A549 (cell line): ENCODE results near the gene KAT6B.

ENCODE experiments used
- JUN ChIP-seq, 2 experiments: fragments of >200 bp; sonication (Bioruptor Twin); formaldehyde crosslinking; IDR thresholded peaks; 2 replicates in 1 of 2; 3 replicates in 1 of 2; pipeline ENCODE4 v1.6.1; 2016 to 2017
- KDM1A ChIP-seq: fragments of 200-600 bp; sonication (generic); IDR thresholded peaks from 2 replicates; pipeline ENCODE4 v1.6.1; 2016; ENCODE audit warnings: low read depth, mild to moderate bottlenecking
- TF ChIP-seq, protein P1 (sequence below): IDR thresholded peaks from 2 replicates; pipeline ENCODE4 v1.6.1; 2012; ENCODE audit warnings: low read depth, borderline replicate concordance

DNA sequence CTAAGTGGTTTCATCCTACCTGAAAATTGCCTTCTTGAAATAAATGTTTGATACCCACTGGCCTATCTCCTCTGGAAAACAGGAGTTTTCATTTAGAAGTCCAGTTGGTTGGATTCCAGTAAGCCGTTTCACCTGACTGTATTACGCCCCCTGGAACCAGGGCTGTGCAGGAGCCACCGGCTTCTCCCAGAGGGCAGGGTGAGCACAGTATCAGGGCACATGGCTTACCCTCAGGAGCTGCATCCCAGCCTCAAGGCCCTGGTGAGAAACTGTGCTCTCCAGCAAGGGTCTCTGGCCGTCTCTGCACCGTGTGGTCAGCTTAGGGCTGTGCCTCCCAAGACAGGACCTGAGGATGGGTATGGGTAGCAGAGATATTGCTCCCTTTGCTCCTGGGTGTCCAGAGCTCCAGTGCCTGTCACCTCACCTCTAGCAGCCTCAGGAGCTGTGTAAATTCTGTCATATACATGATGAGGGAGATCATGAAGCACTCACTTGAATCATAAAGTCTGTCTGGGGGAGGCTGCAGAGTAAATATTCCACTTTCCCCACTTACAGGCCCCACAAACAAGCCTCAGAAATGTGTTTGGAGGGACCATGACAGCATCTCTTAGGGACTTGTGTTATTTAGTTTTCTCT, 175.4 kb downstream of the KAT6B start:
- no peak for TF ChIP-seq KDM1A
- TF ChIP-seq JUN (IDR thresholded peaks at IDR 0.05) = no peak
- TF ChIP-seq, protein P1, sequence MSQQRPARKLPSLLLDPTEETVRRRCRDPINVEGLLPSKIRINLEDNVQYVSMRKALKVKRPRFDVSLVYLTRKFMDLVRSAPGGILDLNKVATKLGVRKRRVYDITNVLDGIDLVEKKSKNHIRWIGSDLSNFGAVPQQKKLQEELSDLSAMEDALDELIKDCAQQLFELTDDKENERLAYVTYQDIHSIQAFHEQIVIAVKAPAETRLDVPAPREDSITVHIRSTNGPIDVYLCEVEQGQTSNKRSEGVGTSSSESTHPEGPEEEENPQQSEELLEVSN = no peak
